Measurements from ENCODE around the gene HDAC9. TPM values are rescaled to one million over a fixed set of nuclear protein-coding genes. Genes with fewer than 3 reads are reported as not detected.
A peak's percentile ranks its signal among the peaks of the same experiment; 100 is the strongest.

HDAC9 gene
- total RNA-seq (61.6 TPM), polyA plus RNA-seq (3.3 TPM)

GRCh38 chr7:18495412-18496340, at the start of gene HDAC9:
TSS of gene HDAC9 (plus strand) at chr7:18495749. CDS start at chr7:18496303, 554 bp downstream.
- peak within 1 kb of the TSS; percentile 43 for H3K4me3 ChIP-seq (ENCODE audit: low read depth, low read length)
- H3K36me3 ChIP-seq (ENCODE audit: insufficient read depth), result no peaks in the 10 kb centered on the region
- no peak for DNase-seq (ENCODE audit: extremely low spot score)
- H3K27ac ChIP-seq (ENCODE audit: low read depth), result no peak within 1 kb of the TSS
- no peaks in the 10 kb centered on the region for H3K4me1 ChIP-seq (ENCODE audit: insufficient read depth)
- WGBS, result 9% methylated on average over 18 of the region's 18 CpGs

GRCh38 chr7:18445916-18446520, 49.5 kb upstream of the HDAC9 start:
- WGBS, result 68% methylated on average over 4 of the region's 4 CpGs

DNA sequence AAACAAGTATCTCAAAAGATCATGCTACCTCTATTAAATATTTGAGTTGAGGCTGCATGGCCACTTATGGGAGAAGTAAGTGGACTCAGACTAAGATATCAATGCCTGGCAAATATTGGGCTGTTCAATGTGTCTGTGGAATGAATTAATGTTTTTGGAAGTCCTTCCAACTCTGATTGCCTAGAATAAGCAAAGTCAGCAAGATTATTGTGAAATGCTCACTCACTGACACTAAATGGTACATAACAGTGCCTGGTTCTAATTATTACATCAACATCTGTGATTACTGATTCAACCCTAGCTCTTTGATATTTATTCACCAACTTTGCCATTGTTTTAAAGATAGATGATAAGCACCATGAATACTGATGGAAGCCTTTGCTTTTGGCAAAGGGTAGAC, 45.5 kb upstream of the HDAC9 start:
- no peaks in the 10 kb centered on the region for H3K36me3 ChIP-seq (ENCODE audit: insufficient read depth)
- H3K4me1 ChIP-seq (ENCODE audit: insufficient read depth), result no peaks in the 10 kb centered on the region
- no peak overlapping the region for H3K4me3 ChIP-seq (ENCODE audit: low read depth, low read length)
- H3K27ac ChIP-seq (ENCODE audit: low read depth), result no peak overlapping the region
- DNase-seq (ENCODE audit: extremely low spot score), result no peak

More at GRCh38 chr7:18445916-18446520, 49.5 kb upstream of the HDAC9 start:
- H3K36me3 ChIP-seq (ENCODE audit: insufficient read depth), result no peaks in the 10 kb centered on the region
- H3K27ac ChIP-seq (ENCODE audit: low read depth), result no peak overlapping the region
- H3K4me3 ChIP-seq (ENCODE audit: low read depth, low read length), result no peak overlapping the region
- H3K4me1 ChIP-seq (ENCODE audit: insufficient read depth), result no peaks in the 10 kb centered on the region
- no peak for DNase-seq (ENCODE audit: extremely low spot score)

GRCh38 chr7:18455606-18456005, 39.9 kb upstream of the HDAC9 start:
- DNase-seq (ENCODE audit: extremely low spot score), result no peak
- Histone ChIP-seq H3K4me1 (ENCODE audit: insufficient read depth) (no peaks in the 10 kb centered on the region), H3K4me3 (ENCODE audit: low read depth, low read length) (no peak overlapping the region), H3K36me3 (ENCODE audit: insufficient read depth) (no peaks in the 10 kb centered on the region), H3K27ac (ENCODE audit: low read depth) (no peak overlapping the region)

GRCh38 chr7:18457832-18458231, 37.7 kb upstream of the HDAC9 start:
- no peak for DNase-seq (ENCODE audit: extremely low spot score)
- Histone ChIP-seq H3K4me3 (ENCODE audit: low read depth, low read length) (no peak overlapping the region), H3K27ac (ENCODE audit: low read depth) (no peak overlapping the region), H3K4me1 (ENCODE audit: insufficient read depth) (no peaks in the 10 kb centered on the region), H3K36me3 (ENCODE audit: insufficient read depth) (no peaks in the 10 kb centered on the region)
- 79% methylated on average over 6 of the region's 6 CpGs for WGBS

DNA sequence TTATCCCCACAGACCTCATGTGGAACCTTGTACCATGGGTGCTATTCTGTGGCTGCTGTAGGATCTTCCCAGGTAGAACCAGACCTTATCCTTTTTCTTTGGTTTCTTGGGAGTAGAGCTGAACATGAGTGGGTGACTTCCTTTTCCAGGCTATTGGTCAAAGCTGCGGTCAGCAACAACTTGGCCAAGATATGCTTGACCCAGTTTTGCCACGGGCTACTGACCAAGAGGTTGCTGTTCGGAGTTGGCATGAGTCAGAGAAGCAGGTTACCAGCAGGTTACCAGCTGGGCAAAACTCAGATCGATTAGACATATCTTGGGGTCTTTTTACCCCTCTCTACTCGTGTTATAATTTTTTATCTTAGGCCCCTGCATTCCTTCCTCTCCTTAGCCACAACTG, 36.7 kb upstream of the HDAC9 start:
- no peaks in the 10 kb centered on the region for H3K36me3 ChIP-seq (ENCODE audit: insufficient read depth)
- 82% methylated on average over 5 of the region's 5 CpGs for WGBS
- DNase-seq (ENCODE audit: extremely low spot score), result no peak
- H3K4me1 ChIP-seq (ENCODE audit: insufficient read depth), result no peaks in the 10 kb centered on the region
- no peak overlapping the region for H3K4me3 ChIP-seq (ENCODE audit: low read depth, low read length)
- H3K27ac ChIP-seq (ENCODE audit: low read depth), result no peak overlapping the region

DNA sequence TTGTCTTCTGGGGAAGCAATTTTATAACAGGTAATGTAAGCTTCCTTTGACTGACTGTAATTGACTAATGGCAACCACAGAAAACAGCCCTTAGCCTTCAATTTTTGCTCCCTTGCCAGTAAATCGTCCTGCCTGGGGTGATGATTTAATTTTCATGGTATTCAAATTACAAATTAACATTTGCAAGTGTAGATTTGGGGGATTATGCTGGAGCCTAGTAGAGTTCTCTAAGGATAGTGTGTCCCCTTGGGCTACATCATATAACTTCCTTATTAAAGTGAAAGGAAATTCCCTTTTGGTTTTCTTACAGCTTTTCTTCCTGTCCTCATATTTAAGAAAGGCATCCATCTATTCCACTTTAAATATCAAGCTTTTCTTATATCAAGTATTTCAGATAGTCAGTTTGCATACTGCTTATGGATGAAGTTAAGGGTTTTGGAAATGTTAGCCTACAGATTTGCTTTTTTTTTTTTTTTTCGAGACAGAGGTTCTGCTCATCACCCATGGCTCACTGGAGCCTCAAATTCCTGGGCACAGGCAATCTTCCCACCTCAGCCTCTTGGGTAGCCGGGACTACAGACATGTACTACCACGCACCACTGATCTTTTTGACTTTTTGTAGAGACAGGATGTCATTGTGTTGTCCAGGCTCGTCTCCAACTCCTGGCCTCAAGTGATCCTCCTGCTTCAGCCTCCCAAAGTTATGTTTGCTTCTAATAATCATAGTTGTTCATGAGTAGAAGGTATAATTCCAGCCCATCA, 35.9 kb upstream of the HDAC9 start:
- Histone ChIP-seq H3K4me1 (ENCODE audit: insufficient read depth) (no peaks in the 10 kb centered on the region), H3K27ac (ENCODE audit: low read depth) (no peak overlapping the region), H3K36me3 (ENCODE audit: insufficient read depth) (no peaks in the 10 kb centered on the region), H3K4me3 (ENCODE audit: low read depth, low read length) (no peak overlapping the region)
- WGBS, result 78% methylated on average over 5 of the region's 5 CpGs
- no peak for DNase-seq (ENCODE audit: extremely low spot score)

- DNase-seq (ENCODE audit: extremely low spot score), result no peak
- H3K36me3 ChIP-seq (ENCODE audit: insufficient read depth), result no peaks in the 10 kb centered on the region
- no peak overlapping the region for H3K27ac ChIP-seq (ENCODE audit: low read depth)
- no peak overlapping the region for H3K4me3 ChIP-seq (ENCODE audit: low read depth, low read length)
- WGBS, result 83% methylated on average over 3 of the region's 3 CpGs
- no peaks in the 10 kb centered on the region for H3K4me1 ChIP-seq (ENCODE audit: insufficient read depth)
Measured at GRCh38 chr7:18461785-18462467, 33.6 kb upstream of the HDAC9 start.

DNA sequence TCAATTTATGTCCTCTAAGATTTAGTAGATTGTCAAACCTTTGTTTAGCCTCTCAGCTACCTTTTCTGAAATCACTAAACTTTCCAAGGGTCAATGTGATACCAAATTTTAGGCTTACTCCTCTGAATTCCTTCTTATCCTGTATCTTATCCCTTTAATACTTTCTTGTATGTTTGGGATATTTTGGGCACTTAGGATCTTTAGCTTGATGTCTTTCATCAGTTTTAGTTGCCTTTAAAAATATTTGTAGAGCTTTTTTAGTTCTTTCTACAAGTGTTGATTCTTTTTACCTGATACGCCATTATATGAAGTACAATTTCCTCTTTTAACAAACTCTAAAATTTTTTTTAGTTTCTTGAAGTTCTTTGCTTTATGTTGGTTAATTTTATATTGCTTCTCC, 30.7 kb upstream of the HDAC9 start:
- Histone ChIP-seq H3K27ac (ENCODE audit: low read depth) (no peak overlapping the region), H3K36me3 (ENCODE audit: insufficient read depth) (no peaks in the 10 kb centered on the region), H3K4me3 (ENCODE audit: low read depth, low read length) (no peak overlapping the region), H3K4me1 (ENCODE audit: insufficient read depth) (no peaks in the 10 kb centered on the region)
- WGBS, result 97% methylated on average over 1 of the region's 1 CpG
- DNase-seq (ENCODE audit: extremely low spot score), result no peak

GRCh38 chr7:18467011-18467410, 28.5 kb upstream of the HDAC9 start:
- no peak for DNase-seq (ENCODE audit: extremely low spot score)
- H3K36me3 ChIP-seq (ENCODE audit: insufficient read depth), result no peaks in the 10 kb centered on the region
- WGBS, result 71% methylated on average over 1 of the region's 1 CpG
- no peak overlapping the region for H3K4me3 ChIP-seq (ENCODE audit: low read depth, low read length)
- H3K27ac ChIP-seq (ENCODE audit: low read depth), result no peak overlapping the region
- H3K4me1 ChIP-seq (ENCODE audit: insufficient read depth), result no peaks in the 10 kb centered on the region

GRCh38 chr7:18468795-18469194, 26.8 kb upstream of the HDAC9 start:
- no peak overlapping the region for H3K4me3 ChIP-seq (ENCODE audit: low read depth, low read length)
- no peaks in the 10 kb centered on the region for H3K36me3 ChIP-seq (ENCODE audit: insufficient read depth)
- H3K4me1 ChIP-seq (ENCODE audit: insufficient read depth), result no peaks in the 10 kb centered on the region
- no peak for DNase-seq (ENCODE audit: extremely low spot score)
- no peak overlapping the region for H3K27ac ChIP-seq (ENCODE audit: low read depth)

GRCh38 chr7:18469316-18469715, 26.2 kb upstream of the HDAC9 start:
- no peak overlapping the region for H3K4me3 ChIP-seq (ENCODE audit: low read depth, low read length)
- no peak overlapping the region for H3K27ac ChIP-seq (ENCODE audit: low read depth)
- H3K4me1 ChIP-seq (ENCODE audit: insufficient read depth), result no peaks in the 10 kb centered on the region
- WGBS, result 77% methylated on average over 1 of the region's 1 CpG
- H3K36me3 ChIP-seq (ENCODE audit: insufficient read depth), result no peaks in the 10 kb centered on the region
- no peak for DNase-seq (ENCODE audit: extremely low spot score)

DNA sequence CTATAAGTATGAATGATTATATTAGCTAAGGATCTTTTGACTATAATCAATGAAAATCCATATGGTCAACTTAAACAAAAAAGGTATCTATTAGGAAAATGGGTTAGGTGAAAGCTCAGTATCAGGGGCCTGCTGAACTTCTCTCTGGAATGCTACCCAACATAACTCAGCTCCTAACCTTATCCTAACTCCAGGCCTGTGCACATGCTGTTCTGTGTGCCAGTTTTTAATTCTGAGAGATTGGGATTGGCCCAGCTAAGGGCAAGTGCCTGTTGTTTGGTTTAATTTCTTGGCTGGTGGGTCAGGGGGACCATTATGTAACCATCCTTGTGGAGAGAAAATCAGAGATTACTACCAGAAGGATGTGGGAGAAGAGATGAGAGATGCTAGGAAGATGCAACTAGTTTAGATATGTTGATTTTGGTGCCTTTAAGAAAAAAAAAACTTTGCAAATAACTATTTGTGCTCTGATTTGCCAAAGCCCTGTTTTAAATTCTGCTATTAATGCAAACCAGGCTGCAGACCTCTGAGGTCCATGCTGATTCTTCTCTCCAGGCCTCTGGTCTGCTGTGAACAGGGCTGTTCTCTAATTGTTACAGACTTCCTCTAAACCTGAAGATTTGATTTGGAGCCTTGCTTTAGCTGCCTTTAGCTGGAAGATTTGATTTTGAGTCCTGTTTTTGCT, 23.9 kb upstream of the HDAC9 start:
- no peak for DNase-seq (ENCODE audit: extremely low spot score)
- H3K4me1 ChIP-seq (ENCODE audit: insufficient read depth), result no peaks in the 10 kb centered on the region
- no peak overlapping the region for H3K27ac ChIP-seq (ENCODE audit: low read depth)
- no peaks in the 10 kb centered on the region for H3K36me3 ChIP-seq (ENCODE audit: insufficient read depth)
- no peak overlapping the region for H3K4me3 ChIP-seq (ENCODE audit: low read depth, low read length)
